HEK293 (cell line): ENCODE results near the gene RSPH10B.
"Not testable (repeated sequence)": the region's sequence is repeated elsewhere in the genome, so short reads cannot be mapped to it uniquely, and the experiment has no call there.

ENCODE experiments used
- HOXA7 ChIP-seq: sonication (generic); formaldehyde crosslinking; IDR thresholded peaks from 2 replicates; pipeline ENCODE4 v1.8.1; 2022; ENCODE audit warnings: missing genetic modification reagents, borderline replicate concordance
- MZF1 ChIP-seq: fragments of 450-650 bp; formaldehyde crosslinking; IDR thresholded peaks from 2 replicates; pipeline ENCODE4 v1.5.1; 2017; ENCODE audit warnings: missing biosample characterization, missing genetic modification characterization, borderline replicate concordance
- SP2 ChIP-seq: fragments of 450-650 bp; formaldehyde crosslinking; IDR thresholded peaks from 2 replicates; pipeline ENCODE4 v1.5.1; 2016; ENCODE audit warnings: missing biosample characterization, missing genetic modification characterization
- ZNF23 ChIP-seq: fragments of 450-650 bp; formaldehyde crosslinking; IDR thresholded peaks from 2 replicates; pipeline ENCODE4 v1.5.1; 2016; ENCODE audit warnings: missing biosample characterization, missing genetic modification characterization, borderline replicate concordance
- ZNF239 ChIP-seq: fragments of 450-650 bp; formaldehyde crosslinking; IDR thresholded peaks from 2 replicates; pipeline ENCODE4 v1.5.1; 2016; ENCODE audit warnings: missing biosample characterization, missing genetic modification characterization
- ZNF274 ChIP-seq, 2 experiments: fragments of 200-500 bp in 1 of 2; fragments of 450-650 bp in 1 of 2; sonication (Bioruptor generic) in 1 of 2; formaldehyde crosslinking in 1 of 2; IDR thresholded peaks; 2 replicates each; pipeline versions ENCODE4 v1.5.1 to v1.6.1; 2014 to 2016; ENCODE audit warnings: borderline replicate concordance in 1 of 2, inconsistent platforms in 1 of 2, low read length in 1 of 2, missing biosample characterization in 1 of 2, missing genetic modification characterization in 1 of 2
- ZNF426 ChIP-seq: fragments of 450-650 bp; formaldehyde crosslinking; IDR thresholded peaks from 2 replicates; pipeline ENCODE4 v1.5.1; 2017; ENCODE audit warnings: missing biosample characterization, missing genetic modification characterization, mild to moderate bottlenecking, inconsistent platforms, moderate library complexity
- ZNF654 ChIP-seq: fragments of 450-650 bp; formaldehyde crosslinking; IDR thresholded peaks from 2 replicates; pipeline ENCODE4 v1.5.1; 2016; ENCODE audit warnings: low read depth, missing biosample characterization, missing genetic modification characterization
- ZNF76 ChIP-seq: fragments of 450-650 bp; formaldehyde crosslinking; IDR thresholded peaks from 2 replicates; pipeline ENCODE4; 2016; ENCODE audit warnings: low read depth, missing biosample characterization, missing genetic modification characterization, borderline replicate concordance
- ZNF777 ChIP-seq: fragments of 450-650 bp; formaldehyde crosslinking; IDR thresholded peaks from 2 replicates; pipeline ENCODE4 v1.5.1; 2017; ENCODE audit warnings: missing biosample characterization, missing genetic modification characterization, borderline replicate concordance
- TF ChIP-seq, protein P1 (sequence below): fragments of 450-650 bp; formaldehyde crosslinking; IDR thresholded peaks from 2 replicates; pipeline ENCODE4 v1.5.1; 2016; ENCODE audit warnings: missing biosample characterization, missing genetic modification characterization

DNA sequence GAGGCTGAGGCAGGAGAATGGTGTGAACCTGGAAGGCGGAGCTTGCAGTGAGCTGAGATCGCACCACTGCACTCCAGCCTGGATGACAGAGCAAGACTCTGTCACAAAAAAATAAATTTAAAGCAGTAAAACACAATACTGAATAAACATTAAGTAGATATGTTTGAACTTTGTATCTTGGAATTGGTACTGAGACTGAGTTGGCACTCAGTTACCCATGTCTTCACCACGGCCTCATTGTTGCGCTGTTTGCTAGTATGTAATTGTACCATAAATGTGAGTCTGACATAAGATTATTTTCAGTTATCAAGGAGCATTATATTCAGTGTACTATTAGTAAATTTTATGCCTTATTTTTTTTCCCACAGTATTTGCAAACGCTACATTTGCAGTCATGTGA lies 65.8 kb downstream of the RSPH10B start:
- TF ChIP-seq HOXA7 (CRISPR knock-in tag); ZNF654; ZNF23 (tag by site-specific recombination); ZNF76 (tag by site-specific recombination); SP2; ZNF274 (IDR thresholded peaks at IDR 0.05; ENCODE audit: low read length); ZNF274 (tag by site-specific recombination; IDR thresholded peaks at IDR 0.05; ENCODE audit: borderline replicate concordance); ZNF426 (tag by site-specific recombination); ZNF777 (tag by site-specific recombination); MZF1 (tag by site-specific recombination); ZNF239 (tag by site-specific recombination): not testable (repeated sequence)
- TF ChIP-seq, protein P1, sequence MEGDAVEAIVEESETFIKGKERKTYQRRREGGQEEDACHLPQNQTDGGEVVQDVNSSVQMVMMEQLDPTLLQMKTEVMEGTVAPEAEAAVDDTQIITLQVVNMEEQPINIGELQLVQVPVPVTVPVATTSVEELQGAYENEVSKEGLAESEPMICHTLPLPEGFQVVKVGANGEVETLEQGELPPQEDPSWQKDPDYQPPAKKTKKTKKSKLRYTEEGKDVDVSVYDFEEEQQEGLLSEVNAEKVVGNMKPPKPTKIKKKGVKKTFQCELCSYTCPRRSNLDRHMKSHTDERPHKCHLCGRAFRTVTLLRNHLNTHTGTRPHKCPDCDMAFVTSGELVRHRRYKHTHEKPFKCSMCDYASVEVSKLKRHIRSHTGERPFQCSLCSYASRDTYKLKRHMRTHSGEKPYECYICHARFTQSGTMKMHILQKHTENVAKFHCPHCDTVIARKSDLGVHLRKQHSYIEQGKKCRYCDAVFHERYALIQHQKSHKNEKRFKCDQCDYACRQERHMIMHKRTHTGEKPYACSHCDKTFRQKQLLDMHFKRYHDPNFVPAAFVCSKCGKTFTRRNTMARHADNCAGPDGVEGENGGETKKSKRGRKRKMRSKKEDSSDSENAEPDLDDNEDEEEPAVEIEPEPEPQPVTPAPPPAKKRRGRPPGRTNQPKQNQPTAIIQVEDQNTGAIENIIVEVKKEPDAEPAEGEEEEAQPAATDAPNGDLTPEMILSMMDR = not testable (repeated sequence)
